DND-41 (cell line): ENCODE data around the gene C17orf100.

Experiments used
- CTCF ChIP-seq: IDR thresholded peaks from 2 replicates; pipeline ENCODE4 v1.5.1; 2012; ENCODE audit warnings: borderline replicate concordance, low read length, moderate library complexity, mild to moderate bottlenecking; ENCODE audit not compliant: poor library complexity, severe bottlenecking; ENCODE audit errors: extremely low read depth
- EZH2 ChIP-seq: IDR thresholded peaks from 3 replicates; pipeline ENCODE4 v1.6.1; 2012; ENCODE audit warnings: borderline replicate concordance, low read depth, mild to moderate bottlenecking, moderate library complexity, low read length, inconsistent platforms; ENCODE audit not compliant: severe bottlenecking

- no peak for TF ChIP-seq EZH2
- no peak for TF ChIP-seq CTCF
These were observed 43.5 kb downstream of the C17orf100 start for GRCh38 chr17:6695051-6695450.
